ENCODE data around the gene DAGLA. TPM values are rescaled to one million over a fixed set of nuclear protein-coding genes. Genes with fewer than 3 reads are reported as not detected.

Gene DAGLA
- total RNA-seq, 1 experiment from 2014 or later: 10.9 TPM

DNA sequence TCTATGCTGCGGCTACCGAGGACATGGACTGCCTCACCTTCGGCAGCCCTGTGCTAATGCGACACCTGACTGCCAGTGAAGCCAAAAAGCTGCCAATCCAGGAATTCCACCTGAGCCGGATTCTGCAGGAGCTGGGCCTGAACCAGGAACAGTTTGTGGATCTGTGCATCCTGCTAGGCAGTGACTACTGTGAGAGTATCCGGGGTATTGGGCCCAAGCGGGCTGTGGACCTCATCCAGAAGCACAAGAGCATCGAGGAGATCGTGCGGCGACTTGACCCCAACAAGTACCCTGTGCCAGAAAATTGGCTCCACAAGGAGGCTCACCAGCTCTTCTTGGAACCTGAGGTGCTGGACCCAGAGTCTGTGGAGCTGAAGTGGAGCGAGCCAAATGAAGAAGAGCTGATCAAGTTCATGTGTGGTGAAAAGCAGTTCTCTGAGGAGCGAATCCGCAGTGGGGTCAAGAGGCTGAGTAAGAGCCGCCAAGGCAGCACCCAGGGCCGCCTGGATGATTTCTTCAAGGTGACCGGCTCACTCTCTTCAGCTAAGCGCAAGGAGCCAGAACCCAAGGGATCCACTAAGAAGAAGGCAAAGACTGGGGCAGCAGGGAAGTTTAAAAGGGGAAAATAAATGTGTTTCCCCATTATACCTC is 115.8 kb downstream of the DAGLA start:
- H3K4me1 ChIP-seq (ENCODE audit: insufficient read depth, low read length, poor library complexity, severe bottlenecking): peaks cover 21% of the 10 kb centered on the region
- TF ChIP-seq, protein P1, sequence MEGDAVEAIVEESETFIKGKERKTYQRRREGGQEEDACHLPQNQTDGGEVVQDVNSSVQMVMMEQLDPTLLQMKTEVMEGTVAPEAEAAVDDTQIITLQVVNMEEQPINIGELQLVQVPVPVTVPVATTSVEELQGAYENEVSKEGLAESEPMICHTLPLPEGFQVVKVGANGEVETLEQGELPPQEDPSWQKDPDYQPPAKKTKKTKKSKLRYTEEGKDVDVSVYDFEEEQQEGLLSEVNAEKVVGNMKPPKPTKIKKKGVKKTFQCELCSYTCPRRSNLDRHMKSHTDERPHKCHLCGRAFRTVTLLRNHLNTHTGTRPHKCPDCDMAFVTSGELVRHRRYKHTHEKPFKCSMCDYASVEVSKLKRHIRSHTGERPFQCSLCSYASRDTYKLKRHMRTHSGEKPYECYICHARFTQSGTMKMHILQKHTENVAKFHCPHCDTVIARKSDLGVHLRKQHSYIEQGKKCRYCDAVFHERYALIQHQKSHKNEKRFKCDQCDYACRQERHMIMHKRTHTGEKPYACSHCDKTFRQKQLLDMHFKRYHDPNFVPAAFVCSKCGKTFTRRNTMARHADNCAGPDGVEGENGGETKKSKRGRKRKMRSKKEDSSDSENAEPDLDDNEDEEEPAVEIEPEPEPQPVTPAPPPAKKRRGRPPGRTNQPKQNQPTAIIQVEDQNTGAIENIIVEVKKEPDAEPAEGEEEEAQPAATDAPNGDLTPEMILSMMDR (conservative IDR thresholded peaks at IDR 0.05; ENCODE audit: low read depth, low read length): no peak
- TF ChIP-seq EZH2 (IDR thresholded peaks at IDR 0.05; ENCODE audit: borderline replicate concordance, low read depth, low read length, poor library complexity, severe bottlenecking): no peak
- intact Hi-C loops (cut with micrococcal nuclease; ENCODE audit: unreplicated experiment): loop anchor here (2.0 to 5.0 kb wide), 3 partner anchors 76 to 313 kb away; no protein-coding TSS in a partner anchor
- no TSS peak for BruUV-seq (replicated peaks)
- peak overlapping the region; percentile 5 for H3K27ac ChIP-seq (ENCODE audit: low read depth, low read length, poor library complexity, severe bottlenecking)
- peaks cover 64% of the 10 kb centered on the region for H3K36me3 ChIP-seq (ENCODE audit: insufficient read depth, low read length, poor library complexity, severe bottlenecking)
- no peaks in the 10 kb centered on the region for H3K9me3 ChIP-seq (ENCODE audit: low read depth, low read length, poor library complexity, severe bottlenecking)
- POLR2A ChIA-PET (ENCODE audit: low non-redundant PET): no interaction called here
- no peak for DNase-seq (ENCODE audit: low spot score)
- CTCF ChIA-PET: interaction anchor here (0.9 to 3.0 kb wide), 5 partner anchors 102 to 312 kb away, joined by 3 to 12 read pairs (median 7); no protein-coding TSS in a partner anchor
- no peaks in the 10 kb centered on the region for H3K27me3 ChIP-seq (replicated peaks; ENCODE audit: insufficient read depth, low read depth, low read length, poor library complexity)
- H3K4me3 ChIP-seq (ENCODE audit: low read depth, low read length, poor library complexity, severe bottlenecking): no peak overlapping the region

Other genes starting within 250 kb of the DAGLA start
- gene LRRC10B, start 171.6 kb upstream of the DAGLA start, total RNA-seq (2021): 17.3 and 17.4 TPM in 2 replicates
- 1.3 and 2.0 TPM in 2 replicates for gene SYT7, start 99.3 kb upstream of the DAGLA start, total RNA-seq (2021)
- 11.2 and 14.6 TPM in 2 replicates for gene MYRF, start 72.2 kb downstream of the DAGLA start, total RNA-seq (2021)
- 138 and 139 TPM in 2 replicates for gene TMEM258, start 112.2 kb downstream of the DAGLA start, total RNA-seq (2021)
- 140 and 152 TPM in 2 replicates for gene FEN1, start 112.5 kb downstream of the DAGLA start, total RNA-seq (2021)
- gene FADS1, start 136.6 kb downstream of the DAGLA start, total RNA-seq (2021): 442 and 490 TPM in 2 replicates
- 1,097 and 1,272 TPM in 2 replicates for gene FADS2, start 147.9 kb downstream of the DAGLA start, total RNA-seq (2021)
- gene FADS3, start 211.2 kb downstream of the DAGLA start, total RNA-seq (2021): 23.3 and 28.1 TPM in 2 replicates
- gene RAB3IL1, start 237.2 kb downstream of the DAGLA start, total RNA-seq (2021): 21.9 and 26.9 TPM in 2 replicates